Mucosa of rectum (tissue), 2 donors: Measurements from ENCODE around the gene RRBP1.

Source experiments
- H3K27ac ChIP-seq, 2 donors: one replicate each; pipeline ENCODE4 v1.7.0; 2013; ENCODE audit warnings: inconsistent platforms in 2 of 2, low read depth in 2 of 2, low read length in 2 of 2
- H3K27me3 ChIP-seq, 2 donors: one replicate each; pipeline ENCODE4 v1.7.0; 2013; ENCODE audit warnings: low read length in 2 of 2; ENCODE audit not compliant: control insufficient read depth in 2 of 2, insufficient read depth in 2 of 2
- H3K36me3 ChIP-seq, 2 donors: one replicate each; pipeline ENCODE4 v1.7.0; 2013; ENCODE audit warnings: low read length in 2 of 2; ENCODE audit not compliant: control insufficient read depth in 2 of 2, insufficient read depth in 2 of 2
- H3K4me1 ChIP-seq, 2 donors: one replicate each; pipeline ENCODE4 v1.7.0; 2013; ENCODE audit warnings: low read length in 2 of 2, mild to moderate bottlenecking in 1 of 2; ENCODE audit not compliant: control insufficient read depth in 2 of 2, insufficient read depth in 2 of 2
- H3K4me3 ChIP-seq, 2 donors: one replicate each; pipeline ENCODE4 v1.7.0; 2013; ENCODE audit warnings: low read length in 2 of 2
- H3K9ac ChIP-seq, 2 donors: one replicate each; pipeline ENCODE4 v1.7.0; 2013; ENCODE audit warnings: low read length in 2 of 2, low read depth in 1 of 2, mild to moderate bottlenecking in 1 of 2
- H3K9me3 ChIP-seq, 2 donors: one replicate each; pipeline ENCODE4 v1.7.0; 2013; ENCODE audit warnings: low read length in 2 of 2; ENCODE audit not compliant: control insufficient read depth in 2 of 2
- donor health status: healthy.
- donor health status: Normal muscosa, but diverticular disease.

RRBP1 gene

DNA sequence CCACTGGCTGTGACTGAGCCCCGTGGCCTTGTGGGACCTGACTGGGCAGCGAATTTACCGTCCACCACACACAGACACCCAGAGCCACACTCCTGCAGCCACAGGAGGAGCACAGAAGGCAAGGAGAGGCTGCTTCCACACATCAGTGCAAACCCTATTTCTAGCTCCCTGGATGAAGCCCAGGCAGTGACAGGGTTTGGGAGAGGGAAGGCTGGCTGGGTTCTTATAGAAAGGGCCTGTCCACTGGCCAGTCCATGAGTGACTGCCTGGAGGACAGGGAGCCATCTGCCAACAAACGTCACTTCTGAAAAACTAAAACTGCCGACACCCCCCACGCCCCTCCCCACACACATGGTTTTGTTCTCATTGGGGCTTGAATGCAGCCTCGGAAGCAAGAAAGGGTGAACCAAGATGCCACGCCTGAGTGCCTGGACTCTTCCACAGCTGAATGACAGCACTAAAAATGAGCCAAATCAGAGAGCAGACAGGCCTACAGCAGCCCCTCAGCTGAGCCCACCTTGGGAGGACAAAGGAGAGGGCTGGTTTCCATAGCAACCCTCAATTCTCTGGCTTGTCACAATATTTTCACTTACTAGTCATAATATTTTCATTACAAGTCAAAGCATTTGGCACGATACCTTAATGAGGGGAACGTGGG lies 38.4 kb downstream of the RRBP1 start:
- no peaks in the 10 kb centered on the region for H3K27me3 ChIP-seq
- peaks cover 47 to 53% of the 10 kb centered on the region in 2 donors for H3K36me3 ChIP-seq
- H3K9me3 ChIP-seq: no peaks in the 10 kb centered on the region
- no peak overlapping the region for H3K27ac ChIP-seq
- H3K9ac ChIP-seq: no peak overlapping the region
- H3K4me1 ChIP-seq: peaks cover 28 to 31% of the 10 kb centered on the region in 2 donors
- no peak overlapping the region for H3K4me3 ChIP-seq

DNA sequence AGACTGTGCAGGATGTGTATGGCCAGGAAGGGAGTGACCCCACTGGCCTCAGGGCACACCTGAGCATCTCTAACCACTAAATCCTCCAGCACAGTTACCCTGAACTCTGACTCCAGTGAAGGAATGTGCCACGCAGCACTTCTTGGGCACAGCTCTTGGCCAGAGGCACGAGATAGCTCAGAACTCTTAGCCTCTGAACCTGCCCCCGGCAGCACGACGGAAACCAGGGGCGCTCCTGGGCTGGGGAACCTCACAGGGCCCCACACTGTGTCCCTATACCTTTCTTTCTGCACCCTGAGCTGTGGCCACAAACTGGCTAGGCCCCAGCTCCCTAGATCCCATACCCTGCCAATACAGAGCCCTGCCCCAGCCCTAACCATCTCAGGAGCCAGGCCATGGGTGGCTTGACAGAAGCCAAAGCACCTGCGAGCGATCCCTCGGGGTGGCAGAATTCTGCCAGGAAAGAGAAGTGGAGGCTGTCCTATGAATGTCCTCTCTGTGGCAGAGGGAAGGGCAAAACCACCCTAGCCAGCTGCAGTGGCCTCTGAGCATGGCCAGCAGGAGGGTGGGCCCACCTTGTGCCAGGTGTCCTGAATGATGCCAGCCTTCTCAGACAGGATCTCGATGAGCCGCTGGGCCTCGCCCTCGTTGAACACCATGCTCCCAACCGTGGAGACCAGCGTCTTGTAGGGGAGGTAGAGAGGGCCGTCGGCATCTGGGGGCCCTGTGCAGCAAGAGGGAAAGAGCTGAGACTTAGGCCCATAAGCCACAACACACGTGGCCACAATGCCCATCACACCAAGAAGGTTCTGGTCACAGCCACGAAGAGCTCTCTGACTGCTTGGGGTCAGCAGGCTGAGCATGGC lies 39.4 kb downstream of the RRBP1 start:
- Histone ChIP-seq H3K27ac (no peak overlapping the region), H3K4me1 (peaks cover 20 to 28% of the 10 kb centered on the region in 2 donors), H3K9ac (no peak overlapping the region), H3K9me3 (no peaks in the 10 kb centered on the region), H3K27me3 (no peaks in the 10 kb centered on the region), H3K4me3 (no peak overlapping the region), H3K36me3 (peaks cover 57 to 63% of the 10 kb centered on the region in 2 donors)

DNA sequence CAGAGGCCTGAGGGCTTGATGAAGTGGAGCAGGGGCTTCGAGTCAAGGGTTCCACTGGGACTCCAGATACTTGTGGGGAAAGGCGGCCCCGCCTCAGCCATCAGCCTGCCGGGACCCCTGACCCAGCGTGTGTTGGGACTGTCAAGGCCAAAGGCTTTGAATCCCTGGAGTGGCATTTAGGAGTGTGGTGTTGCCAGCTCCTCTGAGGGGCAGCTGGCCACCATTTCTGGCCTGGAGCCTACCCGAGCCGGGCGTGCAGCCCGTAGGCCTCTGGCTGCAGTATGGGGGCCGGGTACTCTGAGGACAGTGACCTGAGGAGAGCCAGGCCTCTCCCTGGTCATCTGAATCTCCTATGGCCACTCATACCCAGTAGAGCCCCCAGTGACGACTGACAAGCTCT lies 40.0 kb downstream of the RRBP1 start:
- H3K27me3 ChIP-seq: no peaks in the 10 kb centered on the region
- no peaks in the 10 kb centered on the region for H3K9me3 ChIP-seq
- no peak overlapping the region for H3K27ac ChIP-seq
- H3K36me3 ChIP-seq: peaks cover 63 to 68% of the 10 kb centered on the region in 2 donors
- no peak overlapping the region for H3K9ac ChIP-seq
- peaks cover 13 to 21% of the 10 kb centered on the region in 2 donors for H3K4me1 ChIP-seq
- H3K4me3 ChIP-seq: no peak overlapping the region

GRCh38 chr20:17641520-17641964 lies 40.5 kb downstream of the RRBP1 start:
- no peak overlapping the region for H3K9ac ChIP-seq
- peaks cover 68 to 72% of the 10 kb centered on the region in 2 donors for H3K36me3 ChIP-seq
- no peaks in the 10 kb centered on the region for H3K9me3 ChIP-seq
- H3K4me1 ChIP-seq: peaks cover 11 to 20% of the 10 kb centered on the region in 2 donors
- no peak overlapping the region for H3K27ac ChIP-seq
- no peaks in the 10 kb centered on the region for H3K27me3 ChIP-seq
- H3K4me3 ChIP-seq: no peak overlapping the region

DNA sequence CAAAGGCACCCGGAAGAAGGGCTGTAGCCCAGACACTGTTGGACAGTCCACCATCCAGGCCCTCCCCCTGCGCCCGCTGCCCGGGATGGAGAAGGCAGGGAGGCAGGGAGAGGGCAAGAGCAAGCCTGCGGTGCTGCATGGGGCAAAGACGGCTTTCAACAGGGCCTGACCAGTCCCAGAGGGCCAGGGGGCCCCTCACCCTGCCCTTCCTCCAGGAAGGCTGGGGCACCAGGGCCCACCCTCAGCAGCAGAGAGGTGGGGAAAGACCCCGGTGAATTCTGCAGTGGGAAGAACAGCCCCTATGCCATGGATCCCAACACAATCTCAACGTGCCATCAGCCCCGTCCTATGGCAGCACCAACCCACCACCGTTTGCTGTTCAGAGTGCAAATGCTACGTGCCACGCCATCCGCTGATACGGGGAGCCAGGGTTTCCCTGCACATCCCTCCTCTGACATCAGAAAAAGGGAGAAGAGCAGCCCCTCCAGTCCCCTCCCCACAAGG lies 41.1 kb downstream of the RRBP1 start:
- no peak overlapping the region for H3K27ac ChIP-seq
- no peak overlapping the region for H3K4me3 ChIP-seq
- peaks cover 10 to 16% of the 10 kb centered on the region in 2 donors for H3K4me1 ChIP-seq
- H3K9me3 ChIP-seq: no peaks in the 10 kb centered on the region
- peaks cover 74 to 78% of the 10 kb centered on the region in 2 donors for H3K36me3 ChIP-seq
- H3K9ac ChIP-seq: no peak overlapping the region
- no peaks in the 10 kb centered on the region for H3K27me3 ChIP-seq

GRCh38 chr20:17640146-17640874 lies 41.7 kb downstream of the RRBP1 start:
- H3K27ac ChIP-seq: no peak overlapping the region
- H3K9me3 ChIP-seq: no peaks in the 10 kb centered on the region
- no peaks in the 10 kb centered on the region for H3K27me3 ChIP-seq
- H3K36me3 ChIP-seq: peaks cover 80 to 84% of the 10 kb centered on the region in 2 donors
- H3K9ac ChIP-seq: no peak overlapping the region
- H3K4me1 ChIP-seq: peaks cover 10 to 16% of the 10 kb centered on the region in 2 donors
- H3K4me3 ChIP-seq: no peak overlapping the region

- Histone ChIP-seq H3K9ac (no peak overlapping the region), H3K27ac (no peak overlapping the region), H3K36me3 (peaks cover 88 to 96% of the 10 kb centered on the region in 2 donors), H3K4me3 (no peak overlapping the region), H3K4me1 (peaks cover 2 to 9% of the 10 kb centered on the region in 2 donors), H3K27me3 (no peaks in the 10 kb centered on the region), H3K9me3 (no peaks in the 10 kb centered on the region)
Measured at GRCh38 chr20:17638835-17639407, 43.1 kb downstream of the RRBP1 start.

DNA sequence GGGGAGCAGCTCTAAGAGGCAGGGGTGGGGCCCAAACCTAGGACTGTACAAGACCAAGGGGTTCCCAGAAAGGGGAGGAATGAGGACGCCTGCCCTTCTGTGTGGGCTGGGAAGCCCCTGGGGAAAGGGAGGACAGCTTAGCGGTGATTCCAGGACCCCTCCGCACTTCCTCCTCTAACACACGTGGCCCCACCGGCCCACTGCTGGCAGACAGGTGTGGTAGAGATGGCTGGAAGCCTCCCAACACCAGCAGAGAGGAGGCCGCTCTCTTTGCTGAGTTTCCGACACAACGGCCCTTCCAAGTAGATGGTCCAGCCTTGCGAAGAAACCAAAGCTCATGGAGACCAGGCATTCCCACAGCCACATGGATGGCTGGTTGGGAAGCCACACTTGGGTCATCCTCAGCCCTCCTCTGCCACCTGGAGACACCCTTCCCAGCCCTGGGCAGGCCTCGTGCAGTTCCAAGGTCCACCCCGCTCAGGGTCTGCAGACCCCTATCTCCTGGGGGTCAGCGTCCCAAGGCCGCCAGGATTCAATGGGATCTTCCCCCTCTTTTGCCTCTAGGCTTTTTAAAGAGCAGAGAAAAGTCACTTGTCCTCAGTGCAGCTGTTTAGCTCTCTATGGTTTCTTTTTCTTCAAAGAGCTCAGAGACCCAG lies 43.9 kb downstream of the RRBP1 start:
- H3K27me3 ChIP-seq: no peaks in the 10 kb centered on the region
- H3K4me3 ChIP-seq: no peak overlapping the region
- no peak overlapping the region for H3K27ac ChIP-seq
- H3K4me1 ChIP-seq: peaks cover 2 to 9% of the 10 kb centered on the region in 2 donors
- H3K9me3 ChIP-seq: no peaks in the 10 kb centered on the region
- H3K36me3 ChIP-seq: peaks cover 88 to 96% of the 10 kb centered on the region in 2 donors
- H3K9ac ChIP-seq: no peak overlapping the region

DNA sequence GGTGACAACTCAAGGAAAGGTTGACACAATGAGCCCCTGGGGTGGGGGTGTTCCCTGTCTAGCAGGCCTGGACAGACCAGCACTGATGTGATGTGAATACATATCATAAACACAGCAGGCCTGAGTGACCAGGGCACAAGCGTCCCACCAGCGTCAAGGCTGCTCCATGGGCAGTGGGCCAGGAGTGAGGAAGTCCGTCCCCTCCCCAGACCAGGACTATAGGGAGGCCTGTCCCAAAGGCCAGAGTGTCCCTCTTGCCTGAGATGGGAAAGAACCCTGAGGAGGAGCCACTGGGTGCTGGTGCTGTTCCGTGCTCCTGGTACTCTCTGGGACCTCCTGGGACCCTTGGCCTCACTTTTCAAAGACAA lies 44.6 kb downstream of the RRBP1 start:
- H3K27ac ChIP-seq: no peak overlapping the region
- H3K36me3 ChIP-seq: peaks cover 88 to 96% of the 10 kb centered on the region in 2 donors
- H3K27me3 ChIP-seq: no peaks in the 10 kb centered on the region
- peaks cover 2 to 9% of the 10 kb centered on the region in 2 donors for H3K4me1 ChIP-seq
- no peaks in the 10 kb centered on the region for H3K9me3 ChIP-seq
- no peak overlapping the region for H3K9ac ChIP-seq
- no peak overlapping the region for H3K4me3 ChIP-seq
